Keratinocyte (primary cell): ENCODE measurements around the gene AZIN2. TPM values are rescaled to one million over a fixed set of nuclear protein-coding genes. Genes with fewer than 3 reads are reported as not detected.

Experiments used
- DNase-seq: peaks from one replicate; pipeline ENCODE4 v3.0.0-alpha.2; 2011; ENCODE audit warnings: low read depth, missing footprints, low spot score
- FAIRE-seq: peaks from 2 replicates; lab custom pipeline; 2011; peaks lifted over from hg19 to GRCh38; lab: Jason Lieb, UNC
- H2AFZ ChIP-seq: 2 replicates; pipeline ENCODE4 v1.6.0; 2012; ENCODE audit warnings: low read length, control low read depth, inconsistent platforms; ENCODE audit not compliant: control insufficient read depth
- H3K27ac ChIP-seq: 2 replicates; pipeline ENCODE4 v1.5.1; 2011; ENCODE audit warnings: low read length; ENCODE audit not compliant: control insufficient read depth, insufficient read depth
- H3K27me3 ChIP-seq: 3 replicates; pipeline ENCODE4 v1.6.0; 2011; ENCODE audit warnings: low read length; ENCODE audit not compliant: control insufficient read depth, insufficient read depth; ENCODE audit errors: extremely low read depth
- H3K36me3 ChIP-seq, 2 experiments: 2 replicates in 1 of 2; 3 replicates in 1 of 2; pipeline ENCODE4 v1.5.1; 2011; ENCODE audit warnings: low read length in 2 of 2, mild to moderate bottlenecking in 1 of 2; ENCODE audit not compliant: control insufficient read depth in 2 of 2, insufficient read depth in 2 of 2; ENCODE audit errors: extremely low read depth in 1 of 2
- H3K4me1 ChIP-seq: 3 replicates; pipeline ENCODE4 v1.5.1; 2011; ENCODE audit warnings: low read length; ENCODE audit not compliant: control insufficient read depth, insufficient read depth; ENCODE audit errors: extremely low read depth
- H3K4me2 ChIP-seq: 3 replicates; pipeline ENCODE4 v1.6.0; 2011; ENCODE audit warnings: low read depth, low read length; ENCODE audit not compliant: control insufficient read depth, insufficient read depth; ENCODE audit errors: extremely low read depth
- H3K4me3 ChIP-seq, 3 experiments: fragments of 200-600 bp in 1 of 3; sonication (generic) in 1 of 3; 2 replicates in 2 of 3; 3 replicates in 1 of 3; pipeline ENCODE4 v1.5.1; 2011 to 2016; ENCODE audit warnings: low read length in 3 of 3, mild to moderate bottlenecking in 3 of 3, control low read depth in 2 of 3, inconsistent platforms in 1 of 3, low read depth in 1 of 3, mixed read lengths in 1 of 3, mixed run types in 1 of 3, moderate library complexity in 1 of 3; ENCODE audit not compliant: control insufficient read depth in 2 of 3, insufficient read depth in 2 of 3; ENCODE audit errors: extremely low read depth in 1 of 3
- H3K79me2 ChIP-seq: 2 replicates; pipeline ENCODE4 v1.6.0; 2012; ENCODE audit warnings: low read length; ENCODE audit not compliant: control insufficient read depth, insufficient read depth
- H3K9ac ChIP-seq: 3 replicates; pipeline ENCODE4 v1.6.0; 2011; ENCODE audit warnings: low read length; ENCODE audit not compliant: control insufficient read depth, insufficient read depth; ENCODE audit errors: extremely low read depth
- H3K9me1 ChIP-seq: 3 replicates; pipeline ENCODE4 v1.6.0; 2011; ENCODE audit warnings: low read length; ENCODE audit not compliant: control insufficient read depth, insufficient read depth; ENCODE audit errors: extremely low read depth
- H3K9me3 ChIP-seq: 2 replicates; pipeline ENCODE4 v1.5.1; 2012; ENCODE audit warnings: low read depth, low read length; ENCODE audit not compliant: control insufficient read depth
- H4K20me1 ChIP-seq: 3 replicates; pipeline ENCODE4 v1.6.0; 2011; ENCODE audit warnings: low read length; ENCODE audit not compliant: control insufficient read depth, insufficient read depth; ENCODE audit errors: extremely low read depth
- CTCF ChIP-seq, 3 experiments: IDR thresholded peaks in 1 of 3; conservative IDR thresholded peaks in 1 of 3; optimal IDR thresholded peaks in 1 of 3; 2 replicates in 2 of 3; 3 replicates in 1 of 3; pipeline versions ENCODE3 to v1.5.1; 2011; ENCODE audit warnings: low read length in 3 of 3, mild to moderate bottlenecking in 3 of 3, moderate library complexity in 2 of 3, control low read depth in 1 of 3, inconsistent platforms in 1 of 3; ENCODE audit not compliant: insufficient read depth in 2 of 3; ENCODE audit errors: extremely low read depth in 1 of 3
- EZH2 ChIP-seq: IDR thresholded peaks from one replicate; pipeline ENCODE4 v1.6.1; 2012; ENCODE audit warnings: inconsistent platforms, mild to moderate bottlenecking, low read length, moderate library complexity
- dilution Hi-C: fragments of 300-500 bp; cut with MboI; formaldehyde crosslinking; loops from one replicate; pipeline ENCODE4 v1.7.0; 2020; ENCODE audit warnings: low sequenced_read_pairs; ENCODE audit not compliant: extremely low pct_ligation_motif_present
- polyA plus RNA-seq, 5 experiments: library from polyadenylated mRNA; depleted of rRNA in 3 of 5; stranded (reverse) in 3 of 5; stranded (forward) in 1 of 5; unstranded in 1 of 5; fragments of >200 nt; gene quantifications; 1 replicate in 1 of 5; 2 replicates in 3 of 5; 3 replicates in 1 of 5; pipeline versions ENCODE4 v1.2.1 to v1.2.3, GENCODE V29; 2011 to 2012; ENCODE audit warnings: missing spikeins in 2 of 5, low read depth in 1 of 5, low replicate concordance in 1 of 5

Gene AZIN2
- polyA plus RNA-seq, 1 donor (not counting 4 experiments of a cell fraction or from before 2014, with no cell fraction given) = 6.7 TPM

GRCh38 chr1:33117440-33118085, 36.6 kb downstream of the AZIN2 start:
- Histone ChIP-seq H3K9ac (no peak overlapping the region), H2AFZ (no peak overlapping the region), H3K4me3 (no peak overlapping the region), H3K4me1 (peaks cover 10% of the 10 kb centered on the region), H3K4me2 (no peak overlapping the region), H3K27ac (no peak overlapping the region), H3K9me1 (no peaks in the 10 kb centered on the region), H3K9me3 (no peaks in the 10 kb centered on the region), H3K27me3 (no peaks in the 10 kb centered on the region), H3K79me2 (no peaks in the 10 kb centered on the region), H4K20me1 (no peaks in the 10 kb centered on the region), H3K36me3 (no peaks in the 10 kb centered on the region)
- dilution Hi-C loops = no loop called here
- TF ChIP-seq EZH2 (no peak), CTCF (optimal IDR thresholded peaks at IDR 0.05 in 1 of 3, IDR thresholded peaks at IDR 0.05 in 1 of 3, conservative IDR thresholded peaks at IDR 0.05 in 1 of 3; ENCODE audit: extremely low read depth in 1 of 3, insufficient read depth in 2 of 3, low read length in 3 of 3) (no peak)
- no peak for DNase-seq
- FAIRE-seq = no peak

GRCh38 chr1:33118274-33118673, 37.3 kb downstream of the AZIN2 start:
- H3K36me3 ChIP-seq = no peaks in the 10 kb centered on the region
- H3K9ac ChIP-seq = no peak overlapping the region
- DNase-seq (no peak), FAIRE-seq (no peak)
- no peak overlapping the region for H3K4me3 ChIP-seq
- dilution Hi-C loops = no loop called here
- no peaks in the 10 kb centered on the region for H4K20me1 ChIP-seq
- H3K27me3 ChIP-seq = no peaks in the 10 kb centered on the region
- no peak overlapping the region for H2AFZ ChIP-seq
- peaks cover 16% of the 10 kb centered on the region for H3K4me1 ChIP-seq
- no peaks in the 10 kb centered on the region for H3K79me2 ChIP-seq
- H3K27ac ChIP-seq = no peak overlapping the region
- TF ChIP-seq EZH2 (no peak), CTCF (optimal IDR thresholded peaks at IDR 0.05 in 1 of 3, IDR thresholded peaks at IDR 0.05 in 1 of 3, conservative IDR thresholded peaks at IDR 0.05 in 1 of 3; ENCODE audit: extremely low read depth in 1 of 3, insufficient read depth in 2 of 3, low read length in 3 of 3) (no peak)
- H3K4me2 ChIP-seq = no peak overlapping the region
- H3K9me3 ChIP-seq = no peaks in the 10 kb centered on the region
- H3K9me1 ChIP-seq = no peaks in the 10 kb centered on the region
